ENCODE measurements around the gene SETD5.

SETD5 gene

GRCh38 chr3:9499455-9500107 is 102.2 kb downstream of the SETD5 start:
- Histone ChIP-seq H3K4me3 (ENCODE audit: low read length, poor library complexity, severe bottlenecking) (no peak overlapping the region), H3K79me2 (ENCODE audit: insufficient read depth, low read length) (no peaks in the 10 kb centered on the region), H3K36me3 (ENCODE audit: insufficient read depth, low read length) (no peaks in the 10 kb centered on the region), H3K9me2 (replicated peaks; ENCODE audit: low read depth, low read length) (no peaks in the 10 kb centered on the region), H3F3A (ENCODE audit: low read depth) (no peaks in the 10 kb centered on the region), H3K9ac (ENCODE audit: low read depth, low read length, poor library complexity, severe bottlenecking) (no peak overlapping the region), H3K9me3 (ENCODE audit: insufficient read depth, low read depth, low read length) (no peaks in the 10 kb centered on the region), H3K27me3 (ENCODE audit: insufficient read depth, low read length, poor library complexity, severe bottlenecking) (no peaks in the 10 kb centered on the region), H3K4me2 (ENCODE audit: low read depth, low read length, poor library complexity, severe bottlenecking) (no peak overlapping the region), H4K20me1 (ENCODE audit: insufficient read depth, low read length, poor library complexity, severe bottlenecking) (no peaks in the 10 kb centered on the region), H3K4me1 (ENCODE audit: insufficient read depth, low read length, poor library complexity, severe bottlenecking) (no peaks in the 10 kb centered on the region), H2AFZ (ENCODE audit: low read length) (no peak overlapping the region)
- no peak for TF ChIP-seq CTCF (conservative IDR thresholded peaks at IDR 0.05; ENCODE audit: low read length)
- TF ChIP-seq EZH2phosphoT487 (IDR thresholded peaks at IDR 0.05; ENCODE audit: borderline replicate concordance) = no peak

GRCh38 chr3:9500108-9501050 is 103.0 kb downstream of the SETD5 start:
- TF ChIP-seq CTCF (conservative IDR thresholded peaks at IDR 0.05; ENCODE audit: low read length) (peak; percentile 79), EZH2phosphoT487 (IDR thresholded peaks at IDR 0.05; ENCODE audit: borderline replicate concordance) (no peak)
- no peaks in the 10 kb centered on the region for H3K79me2 ChIP-seq (ENCODE audit: insufficient read depth, low read length)
- no peak overlapping the region for H3K9ac ChIP-seq (ENCODE audit: low read depth, low read length, poor library complexity, severe bottlenecking)
- no peaks in the 10 kb centered on the region for H4K20me1 ChIP-seq (ENCODE audit: insufficient read depth, low read length, poor library complexity, severe bottlenecking)
- no peaks in the 10 kb centered on the region for H3K36me3 ChIP-seq (ENCODE audit: insufficient read depth, low read length)
- no peak overlapping the region for H3K4me2 ChIP-seq (ENCODE audit: low read depth, low read length, poor library complexity, severe bottlenecking)
- no peaks in the 10 kb centered on the region for H3F3A ChIP-seq (ENCODE audit: low read depth)
- H3K27me3 ChIP-seq (ENCODE audit: insufficient read depth, low read length, poor library complexity, severe bottlenecking) = no peaks in the 10 kb centered on the region
- H3K4me3 ChIP-seq (ENCODE audit: low read length, poor library complexity, severe bottlenecking) = no peak overlapping the region
- no peak overlapping the region for H2AFZ ChIP-seq (ENCODE audit: low read length)
- no peaks in the 10 kb centered on the region for H3K9me3 ChIP-seq (ENCODE audit: insufficient read depth, low read depth, low read length)
- H3K9me2 ChIP-seq (replicated peaks; ENCODE audit: low read depth, low read length) = no peaks in the 10 kb centered on the region
- no peaks in the 10 kb centered on the region for H3K4me1 ChIP-seq (ENCODE audit: insufficient read depth, low read length, poor library complexity, severe bottlenecking)

- H3K79me2 ChIP-seq (ENCODE audit: insufficient read depth, low read length) = no peaks in the 10 kb centered on the region
Measured at GRCh38 chr3:9501226-9501625, 103.8 kb downstream of the SETD5 start.

More at GRCh38 chr3:9501226-9501625, 103.8 kb downstream of the SETD5 start:
- H3K27me3 ChIP-seq (ENCODE audit: insufficient read depth, low read length, poor library complexity, severe bottlenecking) = no peaks in the 10 kb centered on the region
- H3K36me3 ChIP-seq (ENCODE audit: insufficient read depth, low read length) = no peaks in the 10 kb centered on the region
- no peaks in the 10 kb centered on the region for H3K9me3 ChIP-seq (ENCODE audit: insufficient read depth, low read depth, low read length)
- no peaks in the 10 kb centered on the region for H3K9me2 ChIP-seq (replicated peaks; ENCODE audit: low read depth, low read length)
- H3K9ac ChIP-seq (ENCODE audit: low read depth, low read length, poor library complexity, severe bottlenecking) = no peak overlapping the region
- no peaks in the 10 kb centered on the region for H3F3A ChIP-seq (ENCODE audit: low read depth)
- H4K20me1 ChIP-seq (ENCODE audit: insufficient read depth, low read length, poor library complexity, severe bottlenecking) = no peaks in the 10 kb centered on the region
- no peak overlapping the region for H3K4me2 ChIP-seq (ENCODE audit: low read depth, low read length, poor library complexity, severe bottlenecking)
- H3K4me3 ChIP-seq (ENCODE audit: low read length, poor library complexity, severe bottlenecking) = no peak overlapping the region
- no peak for TF ChIP-seq EZH2phosphoT487 (IDR thresholded peaks at IDR 0.05; ENCODE audit: borderline replicate concordance)
- H3K4me1 ChIP-seq (ENCODE audit: insufficient read depth, low read length, poor library complexity, severe bottlenecking) = no peaks in the 10 kb centered on the region
- no peak overlapping the region for H2AFZ ChIP-seq (ENCODE audit: low read length)

Data from Loucy (cell line).